Panc1 (cell line): ENCODE measurements around the gene PPP1R1C. TPM values are rescaled to one million over a fixed set of nuclear protein-coding genes. Genes with fewer than 3 reads are reported as not detected.

Experiments used
- ATAC-seq: fragments of 200-7000 bp; cut with Tn5 transposase; 2 replicates; pipeline ENCODE4 v1.9.1; 2020; ENCODE audit warnings: mild to moderate bottlenecking, moderate library complexity
- BruUV-seq: library from RNA; stranded (reverse); fragments of 400-500 nt; replicated peaks from 2 replicates; lab custom pipeline; 2021; lab: Mats Ljungman, UMichigan
- CTCF ChIA-PET: fragments of 300-600 bp; sonication (Branson Sonifier 250); formaldehyde crosslinking; loops from one replicate; lab custom pipeline; 2022; ENCODE audit warnings: antibody characterized with exemption; lab: Charles Lee
- POLR2A ChIA-PET: fragments of 300-600 bp; sonication (Branson Sonifier 250); formaldehyde crosslinking; loops from one replicate; lab custom pipeline; 2022; ENCODE audit warnings: antibody characterized with exemption; lab: Charles Lee
- DNase-seq: peaks from one replicate; pipeline ENCODE4 v3.0.0-alpha.2; 2010; ENCODE audit warnings: low read depth, low spot score
- H3K27ac ChIP-seq: 2 replicates; pipeline ENCODE4 v1.5.1; 2011; ENCODE audit warnings: mild to moderate bottlenecking, low read length, inconsistent platforms
- H3K27me3 ChIP-seq: fragments of 200-500 bp; sonication (Bioruptor generic); 2 replicates; pipeline ENCODE4 v1.6.0; 2014; ENCODE audit warnings: low read length, inconsistent platforms; ENCODE audit not compliant: control insufficient read depth, insufficient read depth
- H3K36me3 ChIP-seq: fragments of 200-500 bp; sonication (Bioruptor generic); 2 replicates; pipeline ENCODE4 v1.5.1; 2014; ENCODE audit warnings: inconsistent platforms, mild to moderate bottlenecking, low read length, moderate library complexity; ENCODE audit not compliant: control insufficient read depth, insufficient read depth
- H3K4me1 ChIP-seq: 2 replicates; pipeline ENCODE4 v1.5.1; 2011; ENCODE audit warnings: inconsistent platforms, mild to moderate bottlenecking, low read length, moderate library complexity; ENCODE audit not compliant: control insufficient read depth, insufficient read depth
- H3K4me3 ChIP-seq, 2 experiments: 2 replicates each; pipeline ENCODE4 v1.5.1; 2011 to 2012; ENCODE audit warnings: low read depth in 2 of 2, low read length in 2 of 2, mild to moderate bottlenecking in 2 of 2, inconsistent platforms in 1 of 2, moderate library complexity in 1 of 2
- H3K9me3 ChIP-seq: fragments of 200-500 bp; sonication (Bioruptor generic); 2 replicates; pipeline ENCODE4 v1.5.1; 2014; ENCODE audit warnings: low read depth, mild to moderate bottlenecking, inconsistent platforms, low read length, moderate library complexity; ENCODE audit not compliant: control insufficient read depth, insufficient read depth
- POLR2AphosphoS5 ChIP-seq: IDR thresholded peaks from 2 replicates; pipeline ENCODE4 v1.6.1; 2012; ENCODE audit warnings: mild to moderate bottlenecking, low read depth, low read length, moderate library complexity
- SIN3A ChIP-seq: IDR thresholded peaks from 2 replicates; pipeline ENCODE4 v1.6.1; 2012; ENCODE audit warnings: low read depth, mild to moderate bottlenecking, low read length, moderate library complexity, borderline replicate concordance; ENCODE audit not compliant: insufficient read depth
- TCF7L2 ChIP-seq: IDR thresholded peaks from 2 replicates; pipeline ENCODE4 v1.6.1; 2011; ENCODE audit warnings: mild to moderate bottlenecking, low read depth, low read length, inconsistent platforms
- in situ Hi-C: cut with HindIII; loops from 2 replicates; pipeline ENCODE4 v1.10.0; 2016; ENCODE audit warnings: low sequenced_read_pairs, low pct_unique_long_range_greater_than_20kb
- intact Hi-C: fragments of 100-400 bp; cut with micrococcal nuclease; formaldehyde crosslinking; loops from one replicate; pipeline ENCODE4 v1.10.0; 2022; ENCODE audit not compliant: unreplicated experiment
- total RNA-seq: library from RNA; stranded (reverse); gene quantifications from one replicate; pipeline ENCODE4 v1.2.1, GENCODE V29; 2021; ENCODE audit not compliant: unreplicated experiment
- TF ChIP-seq, protein P1 (sequence below), 2 experiments: IDR thresholded peaks; 2 replicates each; pipeline ENCODE4 v1.6.1; 2011 to 2012; ENCODE audit warnings: low read depth in 2 of 2, control low read depth in 1 of 2, low read length in 1 of 2, mild to moderate bottlenecking in 1 of 2, moderate library complexity in 1 of 2; ENCODE audit not compliant: insufficient read depth in 1 of 2
- TF ChIP-seq, protein P2 (sequence below): fragments of 450-650 bp; IDR thresholded peaks from 2 replicates; pipeline ENCODE4 v1.5.1; 2017; ENCODE audit warnings: mild to moderate bottlenecking

The PPP1R1C gene
- total RNA-seq, 1 experiment from 2014 or later, result 2.6 TPM

DNA sequence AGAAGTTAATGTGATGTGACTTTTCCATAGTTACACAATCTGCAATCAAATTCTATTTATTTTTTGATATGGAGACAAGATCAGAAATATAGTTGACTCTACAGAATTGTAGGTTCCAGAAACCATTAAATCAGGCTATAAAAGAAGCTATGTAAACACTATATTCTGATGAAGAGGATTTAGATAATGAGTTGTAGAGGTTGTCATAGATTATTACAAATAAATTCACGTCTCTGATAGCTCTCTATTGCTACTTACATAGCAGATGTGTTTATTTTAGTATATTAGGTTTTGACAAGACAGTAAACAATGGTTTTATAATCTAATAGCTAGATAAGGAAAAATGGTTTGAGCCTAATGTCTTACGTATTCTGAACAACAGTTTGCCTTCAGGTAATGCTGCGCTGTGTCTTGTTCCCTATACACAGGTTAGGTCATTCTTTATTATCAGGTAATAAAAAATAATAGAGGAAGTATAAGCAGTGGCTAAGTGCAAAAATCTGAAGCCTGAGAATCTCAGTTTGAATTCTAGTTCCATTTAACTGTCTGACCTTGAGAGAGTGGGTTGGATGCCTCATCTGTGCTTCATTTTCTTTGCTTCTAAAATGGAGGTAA lies 93.4 kb downstream of the PPP1R1C start:
- Histone ChIP-seq H3K9me3 (no peaks in the 10 kb centered on the region), H3K36me3 (no peaks in the 10 kb centered on the region), H3K4me1 (peaks cover 5% of the 10 kb centered on the region; the same call in 1 of the 2 replicates), H3K4me3 (no peak overlapping the region), H3K27ac (no peak overlapping the region), H3K27me3 (no peaks in the 10 kb centered on the region)
- ATAC-seq (no peak), DNase-seq (no peak)
- ChIA-PET CTCF (no interaction called here), POLR2A (no interaction called here)
- intact Hi-C loops (loop anchor here (5.0 kb wide), 2 partner anchors 152 to 507 kb away; no protein-coding TSS in a partner anchor), in situ Hi-C loops (loop anchor here (25.0 kb wide), 1 partner anchor 317 kb away; no protein-coding TSS in a partner anchor)
- BruUV-seq, result no TSS peak
- TF ChIP-seq TCF7L2, result no peak
- TF ChIP-seq, protein P1, sequence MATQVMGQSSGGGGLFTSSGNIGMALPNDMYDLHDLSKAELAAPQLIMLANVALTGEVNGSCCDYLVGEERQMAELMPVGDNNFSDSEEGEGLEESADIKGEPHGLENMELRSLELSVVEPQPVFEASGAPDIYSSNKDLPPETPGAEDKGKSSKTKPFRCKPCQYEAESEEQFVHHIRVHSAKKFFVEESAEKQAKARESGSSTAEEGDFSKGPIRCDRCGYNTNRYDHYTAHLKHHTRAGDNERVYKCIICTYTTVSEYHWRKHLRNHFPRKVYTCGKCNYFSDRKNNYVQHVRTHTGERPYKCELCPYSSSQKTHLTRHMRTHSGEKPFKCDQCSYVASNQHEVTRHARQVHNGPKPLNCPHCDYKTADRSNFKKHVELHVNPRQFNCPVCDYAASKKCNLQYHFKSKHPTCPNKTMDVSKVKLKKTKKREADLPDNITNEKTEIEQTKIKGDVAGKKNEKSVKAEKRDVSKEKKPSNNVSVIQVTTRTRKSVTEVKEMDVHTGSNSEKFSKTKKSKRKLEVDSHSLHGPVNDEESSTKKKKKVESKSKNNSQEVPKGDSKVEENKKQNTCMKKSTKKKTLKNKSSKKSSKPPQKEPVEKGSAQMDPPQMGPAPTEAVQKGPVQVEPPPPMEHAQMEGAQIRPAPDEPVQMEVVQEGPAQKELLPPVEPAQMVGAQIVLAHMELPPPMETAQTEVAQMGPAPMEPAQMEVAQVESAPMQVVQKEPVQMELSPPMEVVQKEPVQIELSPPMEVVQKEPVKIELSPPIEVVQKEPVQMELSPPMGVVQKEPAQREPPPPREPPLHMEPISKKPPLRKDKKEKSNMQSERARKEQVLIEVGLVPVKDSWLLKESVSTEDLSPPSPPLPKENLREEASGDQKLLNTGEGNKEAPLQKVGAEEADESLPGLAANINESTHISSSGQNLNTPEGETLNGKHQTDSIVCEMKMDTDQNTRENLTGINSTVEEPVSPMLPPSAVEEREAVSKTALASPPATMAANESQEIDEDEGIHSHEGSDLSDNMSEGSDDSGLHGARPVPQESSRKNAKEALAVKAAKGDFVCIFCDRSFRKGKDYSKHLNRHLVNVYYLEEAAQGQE (IDR thresholded peaks at IDR 0.05; ENCODE audit: insufficient read depth in 1 of 2, low read depth in 2 of 2, low read length in 1 of 2), result no peak
- TF ChIP-seq POLR2AphosphoS5, result no peak
- TF ChIP-seq, protein P2, sequence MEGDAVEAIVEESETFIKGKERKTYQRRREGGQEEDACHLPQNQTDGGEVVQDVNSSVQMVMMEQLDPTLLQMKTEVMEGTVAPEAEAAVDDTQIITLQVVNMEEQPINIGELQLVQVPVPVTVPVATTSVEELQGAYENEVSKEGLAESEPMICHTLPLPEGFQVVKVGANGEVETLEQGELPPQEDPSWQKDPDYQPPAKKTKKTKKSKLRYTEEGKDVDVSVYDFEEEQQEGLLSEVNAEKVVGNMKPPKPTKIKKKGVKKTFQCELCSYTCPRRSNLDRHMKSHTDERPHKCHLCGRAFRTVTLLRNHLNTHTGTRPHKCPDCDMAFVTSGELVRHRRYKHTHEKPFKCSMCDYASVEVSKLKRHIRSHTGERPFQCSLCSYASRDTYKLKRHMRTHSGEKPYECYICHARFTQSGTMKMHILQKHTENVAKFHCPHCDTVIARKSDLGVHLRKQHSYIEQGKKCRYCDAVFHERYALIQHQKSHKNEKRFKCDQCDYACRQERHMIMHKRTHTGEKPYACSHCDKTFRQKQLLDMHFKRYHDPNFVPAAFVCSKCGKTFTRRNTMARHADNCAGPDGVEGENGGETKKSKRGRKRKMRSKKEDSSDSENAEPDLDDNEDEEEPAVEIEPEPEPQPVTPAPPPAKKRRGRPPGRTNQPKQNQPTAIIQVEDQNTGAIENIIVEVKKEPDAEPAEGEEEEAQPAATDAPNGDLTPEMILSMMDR, result no peak
- TF ChIP-seq SIN3A, result no peak

DNA sequence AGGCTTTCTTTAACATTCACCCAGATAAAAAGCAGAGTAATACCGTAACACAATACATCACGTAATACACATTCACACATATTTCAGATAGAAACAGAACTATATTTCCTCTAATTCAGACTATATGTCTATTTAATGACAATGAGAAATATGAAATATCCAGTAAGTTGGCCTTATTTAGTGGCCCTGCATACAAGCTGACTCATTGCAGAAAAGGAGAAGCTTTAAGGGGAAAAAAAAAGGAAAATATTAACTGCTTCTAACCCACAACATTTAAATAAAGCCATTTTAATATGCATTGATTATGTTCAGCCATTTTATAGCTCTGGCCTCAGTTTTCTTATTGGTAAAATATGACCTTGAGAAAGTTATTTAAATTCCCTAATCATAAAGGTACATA lies 94.8 kb downstream of the PPP1R1C start:
- no peaks in the 10 kb centered on the region for H3K36me3 ChIP-seq
- ChIA-PET POLR2A (no interaction called here), CTCF (no interaction called here)
- TF ChIP-seq TCF7L2, result no peak
- TF ChIP-seq, protein P1 (IDR thresholded peaks at IDR 0.05; ENCODE audit: insufficient read depth in 1 of 2, low read depth in 2 of 2, low read length in 1 of 2), result no peak
- no peak for TF ChIP-seq SIN3A
- no peak for TF ChIP-seq POLR2AphosphoS5
- TF ChIP-seq, protein P2, result no peak
- H3K9me3 ChIP-seq, result no peaks in the 10 kb centered on the region
- no peak overlapping the region for H3K27ac ChIP-seq
- intact Hi-C loops (no loop called here), in situ Hi-C loops (loop anchor here (25.0 kb wide), 1 partner anchor 318 kb away; no protein-coding TSS in a partner anchor)
- ATAC-seq, result no peak
- BruUV-seq, result no TSS peak
- no peak for DNase-seq
- no peak overlapping the region for H3K4me3 ChIP-seq
- no peaks in the 10 kb centered on the region for H3K27me3 ChIP-seq
- H3K4me1 ChIP-seq, result peaks cover 5% of the 10 kb centered on the region; the same call in 1 of the 2 replicates
